B cell (primary cell): ENCODE results near the gene SPAAR.

ENCODE experiments used
- EZH2 ChIP-seq: IDR thresholded peaks from 2 replicates; pipeline ENCODE4 v1.6.1; 2012; ENCODE audit warnings: borderline replicate concordance, low read depth, mild to moderate bottlenecking, moderate library complexity, low read length; ENCODE audit not compliant: insufficient read depth, poor library complexity, severe bottlenecking
- TF ChIP-seq, protein P1 (sequence below): fragments of 200-600 bp; IDR thresholded peaks from one replicate; pipeline ENCODE4 v1.8.0; 2022; ENCODE audit warnings: antibody characterized with exemption, mild to moderate bottlenecking

DNA sequence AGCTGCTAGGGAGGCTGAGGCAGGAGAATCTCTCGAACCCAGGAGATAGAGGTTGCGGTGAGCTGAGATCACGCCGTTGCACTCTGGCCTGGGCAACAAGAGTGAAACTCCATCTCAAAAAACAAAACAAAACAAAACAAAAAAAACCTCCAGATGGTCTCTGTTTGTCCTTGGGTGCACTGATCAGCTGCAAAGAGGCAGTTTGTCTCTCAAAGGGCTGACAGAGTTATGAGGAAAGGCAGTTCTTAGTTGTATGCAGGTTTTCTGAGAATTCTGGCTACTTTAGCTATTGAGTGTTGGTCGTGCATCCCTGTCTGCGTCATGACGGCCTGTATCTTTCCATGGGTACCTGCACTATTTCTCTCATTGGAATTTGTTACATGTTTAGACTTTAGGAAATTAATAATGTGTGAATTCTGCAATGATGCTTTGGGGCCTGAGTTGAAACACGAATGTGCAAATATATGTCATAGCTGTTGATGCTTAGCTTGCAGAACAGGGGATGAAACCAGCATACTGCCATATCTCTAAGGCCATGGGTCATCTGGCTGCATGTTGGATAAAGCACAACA lies 30.5 kb downstream of the SPAAR start:
- TF ChIP-seq, protein P1, sequence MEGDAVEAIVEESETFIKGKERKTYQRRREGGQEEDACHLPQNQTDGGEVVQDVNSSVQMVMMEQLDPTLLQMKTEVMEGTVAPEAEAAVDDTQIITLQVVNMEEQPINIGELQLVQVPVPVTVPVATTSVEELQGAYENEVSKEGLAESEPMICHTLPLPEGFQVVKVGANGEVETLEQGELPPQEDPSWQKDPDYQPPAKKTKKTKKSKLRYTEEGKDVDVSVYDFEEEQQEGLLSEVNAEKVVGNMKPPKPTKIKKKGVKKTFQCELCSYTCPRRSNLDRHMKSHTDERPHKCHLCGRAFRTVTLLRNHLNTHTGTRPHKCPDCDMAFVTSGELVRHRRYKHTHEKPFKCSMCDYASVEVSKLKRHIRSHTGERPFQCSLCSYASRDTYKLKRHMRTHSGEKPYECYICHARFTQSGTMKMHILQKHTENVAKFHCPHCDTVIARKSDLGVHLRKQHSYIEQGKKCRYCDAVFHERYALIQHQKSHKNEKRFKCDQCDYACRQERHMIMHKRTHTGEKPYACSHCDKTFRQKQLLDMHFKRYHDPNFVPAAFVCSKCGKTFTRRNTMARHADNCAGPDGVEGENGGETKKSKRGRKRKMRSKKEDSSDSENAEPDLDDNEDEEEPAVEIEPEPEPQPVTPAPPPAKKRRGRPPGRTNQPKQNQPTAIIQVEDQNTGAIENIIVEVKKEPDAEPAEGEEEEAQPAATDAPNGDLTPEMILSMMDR = no peak
- no peak for TF ChIP-seq EZH2
